ENCODE measurements around the gene CIT.
"Not testable (repeated sequence)": the region's sequence is repeated elsewhere in the genome, so short reads cannot be mapped to it uniquely, and the experiment has no call there.

Gene CIT

DNA sequence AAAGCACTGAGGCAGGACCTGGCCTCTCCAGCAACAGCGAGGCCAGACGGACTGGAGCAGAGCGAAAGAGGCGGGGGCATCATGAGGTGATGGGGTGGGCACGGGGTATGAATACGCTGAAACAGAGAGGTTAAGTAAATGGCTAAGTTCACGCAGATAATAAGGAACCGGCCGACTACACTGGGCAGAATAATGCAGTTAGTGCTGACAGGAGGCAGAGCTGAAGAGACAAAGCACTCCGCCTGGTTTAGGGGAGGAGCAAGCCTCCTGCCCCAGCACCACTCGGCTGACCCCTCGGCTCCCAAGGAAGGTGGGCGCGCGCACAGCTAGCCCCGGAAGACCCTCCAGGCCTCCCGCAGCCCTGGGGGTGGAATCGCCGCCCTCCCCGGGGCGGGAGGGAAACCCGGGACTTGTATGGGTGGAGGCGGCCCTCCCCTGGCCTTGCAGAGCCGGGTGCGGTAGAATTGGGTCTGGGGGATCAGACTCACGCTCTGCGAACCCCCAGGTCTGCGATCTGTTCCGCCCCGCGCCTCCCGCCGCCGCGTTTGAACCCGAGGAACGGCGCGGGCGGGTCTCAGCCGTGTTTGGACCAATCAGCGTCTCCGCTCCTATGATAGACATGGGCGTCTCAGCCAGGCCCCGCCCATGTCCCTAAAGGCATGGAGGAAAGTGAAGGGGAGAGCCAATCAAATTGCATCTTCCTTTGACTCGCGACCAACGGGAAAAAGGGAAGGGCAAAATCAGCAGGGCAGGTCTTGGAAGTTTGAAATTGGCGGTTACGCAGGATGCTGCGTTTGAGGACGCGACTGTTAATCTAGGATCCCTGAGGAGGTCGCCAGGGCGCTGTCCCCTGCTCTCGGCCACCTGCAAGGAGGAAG, at the start of gene CIT:
CIT (minus strand) TSS at position 560 of the 878 bp plus-strand sequence. CDS start 1,152 bp downstream, outside the sequence.
- DNase-seq, result peak; percentile 95 to 99 (median 99)

- DNase-seq, result no peak
Measured at GRCh38 chr12:119925269-119925668, 48.1 kb upstream of the CIT start.

GRCh38 chr12:119920064-119920463, 42.9 kb upstream of the CIT start:
- no peak for DNase-seq

DNA sequence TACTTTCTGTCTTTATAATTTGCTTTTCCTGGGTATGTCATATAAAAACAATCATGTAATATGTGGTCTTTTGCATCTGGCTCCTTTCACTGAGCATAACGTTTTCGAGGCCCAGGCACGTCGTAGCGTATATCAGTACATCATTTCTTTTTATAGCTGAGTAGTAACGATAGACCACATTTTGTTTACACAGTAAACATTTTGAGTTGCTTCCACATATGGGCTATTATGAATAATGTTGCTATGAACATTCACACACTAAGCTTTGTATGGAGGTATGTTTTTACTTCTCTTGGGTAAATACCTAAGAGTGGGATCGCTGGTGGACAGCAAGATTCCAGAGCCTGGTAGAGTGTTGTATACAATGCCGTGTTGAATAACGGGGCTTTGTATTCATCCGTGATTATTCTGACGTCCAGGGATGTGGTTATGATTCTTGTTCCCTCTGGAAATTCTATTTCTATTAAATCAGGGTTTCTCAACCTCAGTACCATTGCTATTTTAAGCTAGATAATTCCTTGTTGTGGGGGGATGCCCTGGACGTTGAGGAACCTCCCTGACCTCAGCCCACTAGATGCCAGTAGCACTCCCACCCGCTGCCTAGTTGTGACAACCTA, 38.9 kb upstream of the CIT start:
- no peak for DNase-seq

DNA sequence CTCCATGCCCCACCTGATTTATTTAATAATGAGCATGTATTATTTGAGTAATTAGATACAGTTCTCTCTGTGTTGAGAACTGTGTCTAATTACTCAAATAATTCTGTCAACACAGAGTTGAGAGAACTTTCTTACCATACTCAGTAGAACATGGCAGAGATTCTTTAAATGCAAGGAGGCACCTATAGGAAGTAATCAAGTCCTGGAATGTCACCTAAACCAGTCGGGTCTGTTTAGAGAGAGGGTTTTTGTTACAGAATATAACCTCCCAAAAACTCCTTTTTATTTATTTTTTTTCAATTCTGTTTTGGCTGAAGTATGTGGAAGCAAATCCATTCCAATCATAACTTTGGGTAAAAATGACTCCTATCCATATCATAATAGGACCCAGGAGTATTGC, 37.5 kb upstream of the CIT start:
- no peak for DNase-seq

- DNase-seq, result no peak
Measured at GRCh38 chr12:119913536-119914330, 36.6 kb upstream of the CIT start.

DNA sequence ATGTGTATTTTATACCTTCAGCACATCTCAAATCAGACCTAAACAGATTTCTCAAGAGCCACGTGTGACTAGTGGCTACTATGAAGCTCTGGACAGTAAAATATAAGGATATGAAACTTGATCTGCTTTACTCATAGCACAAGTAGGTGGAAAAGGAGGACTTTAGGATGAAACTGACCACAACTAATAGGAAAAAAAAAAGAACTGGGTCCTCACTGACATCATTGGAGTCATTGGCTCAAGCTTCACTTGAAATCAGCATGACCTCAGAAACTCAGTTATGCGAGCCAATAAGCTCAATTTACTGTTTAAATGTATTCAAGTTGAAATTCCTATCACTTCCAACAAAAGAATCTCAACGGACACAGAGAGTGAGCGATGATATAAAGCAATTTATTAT, 34.1 kb upstream of the CIT start:
- DNase-seq, result no peak

DNA sequence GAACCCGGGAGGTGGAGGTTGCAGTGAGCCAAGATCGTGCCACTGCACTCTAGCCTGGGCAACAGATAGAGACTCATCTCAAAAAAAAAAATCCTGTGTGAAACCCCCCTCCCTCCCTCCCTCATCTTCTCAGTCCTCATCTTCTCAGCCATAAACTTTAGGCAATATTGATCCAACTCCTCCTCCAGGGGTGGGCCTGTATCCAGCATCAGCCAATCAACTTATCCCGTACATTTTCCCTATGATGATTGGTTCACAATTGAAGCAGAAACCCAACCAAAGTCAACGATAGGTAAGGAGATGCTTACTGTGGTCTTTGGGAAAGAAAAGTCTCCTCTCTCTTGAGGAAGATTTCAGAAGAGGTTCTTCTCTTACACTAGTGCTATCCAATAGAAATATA, 33.5 kb upstream of the CIT start:
- DNase-seq, result no peak

GRCh38 chr12:119902084-119902509, 25.0 kb upstream of the CIT start:
- peak; percentile 51 to 83 (median 80) for DNase-seq

GRCh38 chr12:119901670-119902069, 24.6 kb upstream of the CIT start:
- DNase-seq, result no peak

GRCh38 chr12:119894916-119895315, 17.8 kb upstream of the CIT start:
- no peak for DNase-seq

DNA sequence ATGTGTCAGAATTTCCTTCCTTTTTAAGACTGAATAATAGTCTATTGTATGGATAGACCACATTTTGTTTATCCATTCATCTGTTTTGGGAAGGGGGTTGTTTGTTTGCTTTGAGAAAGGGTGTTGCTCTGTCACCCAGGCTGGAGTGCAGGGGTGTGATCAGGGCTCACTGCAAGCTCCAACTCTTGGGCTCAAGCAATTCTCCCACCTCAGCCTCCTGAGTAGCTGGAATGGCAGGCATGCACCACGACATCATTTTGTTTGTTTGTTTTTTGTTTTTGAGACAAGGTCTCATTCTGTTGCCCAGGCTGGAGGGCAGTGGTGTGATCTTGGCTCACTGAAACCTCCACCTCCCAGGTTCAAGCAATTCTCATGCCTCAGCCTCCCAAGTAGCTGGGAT, 15.5 kb upstream of the CIT start:
- DNase-seq, result not testable (repeated sequence)

DNA sequence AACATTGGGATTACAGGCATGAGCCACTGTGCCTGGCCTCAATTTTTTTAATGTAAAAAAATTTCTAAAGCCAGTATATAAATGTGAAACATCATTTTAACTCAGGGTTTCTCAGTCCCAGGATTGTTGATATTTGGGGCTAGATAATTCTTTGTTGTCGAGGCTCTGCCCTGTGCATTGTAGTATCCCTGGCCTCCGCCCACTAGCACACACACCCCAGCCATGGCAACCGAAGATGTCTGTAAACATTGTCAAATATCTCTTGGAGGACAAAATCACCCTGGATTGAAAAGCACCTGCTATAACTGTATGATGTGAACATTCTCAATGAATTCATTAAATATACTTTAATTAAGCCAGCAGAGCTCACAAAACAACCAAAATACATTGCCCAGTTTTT, 8.4 kb upstream of the CIT start:
- DNase-seq, result peak in 2 of 3 experiments; percentile 17 to 72

DNA sequence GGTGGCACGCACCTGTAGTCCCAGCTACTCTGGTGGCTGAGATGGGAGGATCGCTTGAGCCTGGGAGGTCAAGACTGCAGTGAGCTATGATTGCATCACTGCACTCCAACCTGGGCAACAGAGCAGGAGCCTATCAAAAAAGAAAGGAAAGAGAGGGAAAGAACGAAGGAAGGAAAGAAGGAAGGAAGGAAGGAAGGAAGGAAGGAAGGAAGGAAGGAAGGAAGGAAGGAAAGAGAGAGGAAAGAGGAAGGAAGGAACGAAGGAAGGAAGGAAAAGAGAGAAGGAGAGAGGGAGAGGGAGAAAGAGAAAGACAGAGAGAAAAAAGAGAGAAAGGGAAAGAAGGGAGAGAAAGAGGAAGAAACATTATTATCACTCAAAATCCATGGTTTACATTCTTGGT, 6.7 kb upstream of the CIT start:
- not testable (repeated sequence) for DNase-seq

DNA sequence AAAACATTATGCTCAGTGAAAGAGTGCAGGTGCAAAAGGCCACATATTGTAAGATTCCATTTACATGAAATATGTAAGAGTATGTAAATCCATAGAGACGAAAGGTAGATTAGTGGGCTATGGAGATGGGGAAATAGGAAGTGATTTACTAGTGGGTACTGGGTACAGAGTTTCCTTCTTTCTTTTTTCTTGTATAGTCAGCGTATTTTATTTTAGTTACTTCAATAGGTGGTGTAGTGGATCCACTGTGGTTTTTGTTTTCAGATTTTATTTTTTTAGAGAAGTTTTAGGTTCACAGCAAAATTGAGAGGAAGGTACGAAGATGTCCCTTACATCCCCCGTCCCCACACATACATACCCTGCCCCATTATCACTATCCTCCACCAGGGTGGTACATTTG, 6.1 kb upstream of the CIT start:
- DNase-seq, result no peak

- DNase-seq, result no peak
Measured at GRCh38 chr12:119877639-119877948, 474 bp upstream of the CIT start.

DNA sequence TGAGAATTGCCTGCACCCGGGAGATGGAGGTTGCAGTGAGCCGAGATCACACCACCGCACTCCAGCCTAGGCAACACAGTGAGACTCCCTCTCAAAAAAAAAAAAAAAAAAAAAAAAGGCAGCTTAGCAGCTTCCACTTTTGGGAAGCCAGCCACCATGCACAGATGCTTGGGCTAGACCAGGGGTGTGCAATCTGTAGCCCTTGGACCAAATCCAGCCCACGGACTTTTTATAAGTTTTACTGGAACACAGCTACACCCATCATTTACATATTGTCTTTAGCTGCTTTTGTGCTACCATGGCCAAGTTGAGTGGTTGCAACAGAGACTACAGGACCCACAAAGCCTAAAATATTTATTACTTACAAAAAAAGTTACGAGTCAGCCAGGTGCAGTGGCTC, 6.7 kb downstream of the CIT start:
- DNase-seq, result no peak

GRCh38 chr12:119869720-119870119, 7.4 kb downstream of the CIT start:
- no peak for DNase-seq

- DNase-seq, result no peak
Measured at GRCh38 chr12:119868992-119869391, 8.1 kb downstream of the CIT start.

GRCh38 chr12:119864591-119864990, 12.5 kb downstream of the CIT start:
- DNase-seq, result no peak

DNA sequence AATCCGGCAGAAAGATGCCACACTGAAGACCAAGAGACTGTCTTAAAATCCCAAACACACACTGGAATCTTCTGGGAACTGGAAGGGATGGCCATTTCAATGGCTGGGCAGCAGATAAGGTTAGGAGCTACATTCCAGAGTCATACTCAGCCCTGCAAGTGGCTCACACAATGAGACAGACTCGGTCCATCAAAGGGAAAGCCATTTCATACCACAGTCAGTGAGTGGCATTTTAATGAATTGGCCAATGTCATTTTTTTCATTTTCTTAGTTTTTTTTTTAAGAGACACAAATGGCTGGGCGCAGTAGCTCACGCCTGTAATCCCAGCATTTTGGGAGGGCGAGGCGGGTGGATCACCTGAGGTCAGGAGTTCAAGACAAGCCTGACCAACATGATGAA, 17.9 kb downstream of the CIT start:
- no peak for DNase-seq

DNA sequence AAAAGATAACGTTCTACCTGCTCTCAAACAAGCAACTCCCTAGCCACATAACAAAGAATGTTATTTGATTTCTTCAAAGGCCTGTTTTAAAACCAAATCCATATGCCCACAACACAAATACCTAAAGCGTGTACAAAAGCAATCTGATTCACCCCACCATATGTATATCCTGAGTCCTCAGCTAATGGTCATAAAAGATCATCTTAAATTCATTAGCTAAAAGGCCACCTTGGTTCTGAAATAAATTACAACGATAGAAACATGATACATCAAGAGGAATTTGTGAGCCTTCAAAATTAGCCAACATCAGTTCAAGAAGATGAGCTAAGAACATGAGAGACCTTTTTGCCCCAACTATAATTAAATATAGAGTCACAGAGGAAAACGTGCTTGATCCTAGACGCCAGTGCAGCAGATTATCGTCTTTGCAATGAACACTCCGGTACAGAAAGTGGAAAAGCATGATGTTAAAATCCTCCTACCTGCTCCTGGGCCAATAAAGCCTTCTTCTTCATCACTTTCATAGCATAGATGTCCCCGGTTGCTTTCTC, 20.0 kb downstream of the CIT start:
- DNase-seq, result no peak

GRCh38 chr12:119850330-119850729, 26.8 kb downstream of the CIT start:
- no peak for DNase-seq
